Fibroblast of pulmonary artery (primary cell): ENCODE data around the gene NRXN3.

ENCODE experiments used
- DNase-seq: peaks from one replicate; pipeline ENCODE4 v3.0.0-alpha.2; 2010; ENCODE audit warnings: low read depth
- H3K4me3 ChIP-seq: replicated peaks from 2 replicates; pipeline ENCODE4 v1.5.1; 2011; ENCODE audit warnings: low read depth, mild to moderate bottlenecking, control low read depth, low read length, moderate library complexity
- TF ChIP-seq, protein P1 (sequence below): IDR thresholded peaks from 2 replicates; pipeline ENCODE4 v1.5.1; 2011; ENCODE audit warnings: mild to moderate bottlenecking, control low read depth, low read length, inconsistent platforms; ENCODE audit errors: missing control alignments

Gene NRXN3

DNA sequence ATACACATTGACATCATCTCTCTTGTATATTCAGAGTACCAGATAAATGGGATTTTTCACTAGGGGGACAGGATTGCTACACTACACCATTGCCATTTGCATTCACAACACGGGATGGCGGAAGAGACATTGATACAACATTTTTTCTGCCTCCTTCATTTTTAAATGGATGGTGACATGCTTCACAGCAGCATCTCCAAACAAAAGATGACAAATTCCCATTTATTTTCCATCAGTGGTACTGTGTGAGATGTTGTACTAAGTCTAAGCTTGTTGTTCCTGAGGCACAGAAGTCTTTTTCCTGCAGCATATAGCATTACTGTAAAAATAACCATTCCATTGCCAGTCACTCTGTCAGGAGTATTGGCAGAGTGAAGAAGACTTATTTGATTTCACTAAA is 912.7 kb downstream of the NRXN3 start:
- DNase-seq: no peak
- TF ChIP-seq, protein P1, sequence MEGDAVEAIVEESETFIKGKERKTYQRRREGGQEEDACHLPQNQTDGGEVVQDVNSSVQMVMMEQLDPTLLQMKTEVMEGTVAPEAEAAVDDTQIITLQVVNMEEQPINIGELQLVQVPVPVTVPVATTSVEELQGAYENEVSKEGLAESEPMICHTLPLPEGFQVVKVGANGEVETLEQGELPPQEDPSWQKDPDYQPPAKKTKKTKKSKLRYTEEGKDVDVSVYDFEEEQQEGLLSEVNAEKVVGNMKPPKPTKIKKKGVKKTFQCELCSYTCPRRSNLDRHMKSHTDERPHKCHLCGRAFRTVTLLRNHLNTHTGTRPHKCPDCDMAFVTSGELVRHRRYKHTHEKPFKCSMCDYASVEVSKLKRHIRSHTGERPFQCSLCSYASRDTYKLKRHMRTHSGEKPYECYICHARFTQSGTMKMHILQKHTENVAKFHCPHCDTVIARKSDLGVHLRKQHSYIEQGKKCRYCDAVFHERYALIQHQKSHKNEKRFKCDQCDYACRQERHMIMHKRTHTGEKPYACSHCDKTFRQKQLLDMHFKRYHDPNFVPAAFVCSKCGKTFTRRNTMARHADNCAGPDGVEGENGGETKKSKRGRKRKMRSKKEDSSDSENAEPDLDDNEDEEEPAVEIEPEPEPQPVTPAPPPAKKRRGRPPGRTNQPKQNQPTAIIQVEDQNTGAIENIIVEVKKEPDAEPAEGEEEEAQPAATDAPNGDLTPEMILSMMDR: no peak
- H3K4me3 ChIP-seq: no peak overlapping the region

DNA sequence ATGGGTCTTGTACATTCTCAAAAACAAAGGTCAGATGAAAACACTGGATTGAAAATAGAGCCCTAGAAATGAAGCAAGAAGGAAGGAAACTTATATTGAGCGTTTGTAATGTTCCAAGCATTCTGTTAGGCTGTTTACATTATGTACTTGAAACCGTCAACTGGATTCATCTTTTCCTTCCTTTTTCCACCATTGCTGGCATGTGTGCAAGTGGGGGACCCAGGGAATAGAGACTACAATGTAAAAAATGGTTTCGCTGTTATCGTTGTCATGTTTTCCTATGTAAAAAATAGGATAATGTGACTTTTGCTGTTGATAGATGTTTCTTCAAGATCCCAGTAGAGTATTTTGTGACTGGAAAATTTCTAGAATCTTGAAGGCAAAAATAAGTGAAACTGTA is 913.2 kb downstream of the NRXN3 start:
- TF ChIP-seq, protein P1: no peak
- no peak overlapping the region for H3K4me3 ChIP-seq
- DNase-seq: no peak

DNA sequence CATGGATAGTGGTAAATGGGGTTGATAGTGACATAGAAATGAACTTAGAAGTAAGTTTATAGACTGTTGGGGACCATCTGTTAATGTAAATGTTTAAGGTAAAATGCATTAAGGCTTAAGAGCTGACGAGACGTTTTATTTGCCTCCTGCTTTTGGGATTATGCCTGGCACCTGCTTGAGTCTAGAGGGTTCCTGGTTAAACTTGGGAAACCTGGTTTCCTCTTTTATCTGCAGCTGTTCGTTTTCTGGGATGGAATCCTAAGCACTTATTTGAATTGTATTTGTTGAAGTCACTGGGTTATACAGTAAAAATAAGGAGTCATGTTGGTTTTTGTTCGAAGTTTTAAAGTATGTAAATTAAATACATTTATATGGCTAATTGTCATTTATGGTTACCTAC is 914.7 kb downstream of the NRXN3 start:
- no peak for DNase-seq
- TF ChIP-seq, protein P1: no peak
- no peak overlapping the region for H3K4me3 ChIP-seq

DNA sequence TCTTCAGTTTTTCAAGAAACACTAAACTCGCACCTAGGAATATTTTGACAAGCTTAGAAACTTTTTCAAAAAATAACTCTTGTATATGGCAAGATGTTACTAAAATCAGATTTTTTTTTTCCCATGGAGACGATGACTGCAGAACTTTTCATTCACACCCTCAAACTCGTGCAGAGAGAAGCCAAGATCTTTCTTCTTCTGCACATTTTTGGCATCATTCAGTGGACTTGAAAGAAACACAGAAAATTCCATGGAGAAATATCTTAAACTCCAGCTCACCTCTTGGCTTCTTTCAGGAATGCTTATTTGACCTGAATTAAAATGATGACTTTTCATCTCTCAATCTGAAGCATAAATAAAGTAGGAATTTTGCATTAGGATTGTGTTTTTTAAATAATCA is 919.4 kb downstream of the NRXN3 start:
- no peak overlapping the region for H3K4me3 ChIP-seq
- TF ChIP-seq, protein P1: no peak
- DNase-seq: no peak

DNA sequence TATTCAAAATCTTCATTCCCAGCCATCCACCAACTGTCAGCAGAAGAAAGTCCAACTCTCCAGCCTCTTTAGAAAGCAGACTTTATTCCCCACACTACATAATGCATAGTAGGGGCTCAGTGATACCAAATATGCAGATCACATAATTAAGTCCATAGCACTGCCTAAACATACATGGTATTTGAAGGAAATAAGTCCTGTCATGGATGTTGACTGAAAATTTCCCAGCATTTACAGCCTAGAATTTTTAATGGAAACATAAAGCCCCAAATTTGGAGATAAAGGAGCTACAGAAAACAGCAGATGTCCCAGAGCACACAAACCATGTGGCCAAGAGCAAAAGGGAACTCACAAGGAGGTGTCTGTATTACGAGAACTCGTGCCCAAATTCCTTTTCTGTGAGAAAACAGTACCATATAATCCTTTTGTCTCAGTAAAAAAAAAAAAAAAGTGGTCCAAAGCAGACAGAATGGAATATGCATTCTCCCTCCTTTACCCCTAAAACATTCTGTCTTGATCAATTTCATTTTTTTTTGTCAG is 920.5 kb downstream of the NRXN3 start:
- no peak overlapping the region for H3K4me3 ChIP-seq
- DNase-seq: no peak

DNA sequence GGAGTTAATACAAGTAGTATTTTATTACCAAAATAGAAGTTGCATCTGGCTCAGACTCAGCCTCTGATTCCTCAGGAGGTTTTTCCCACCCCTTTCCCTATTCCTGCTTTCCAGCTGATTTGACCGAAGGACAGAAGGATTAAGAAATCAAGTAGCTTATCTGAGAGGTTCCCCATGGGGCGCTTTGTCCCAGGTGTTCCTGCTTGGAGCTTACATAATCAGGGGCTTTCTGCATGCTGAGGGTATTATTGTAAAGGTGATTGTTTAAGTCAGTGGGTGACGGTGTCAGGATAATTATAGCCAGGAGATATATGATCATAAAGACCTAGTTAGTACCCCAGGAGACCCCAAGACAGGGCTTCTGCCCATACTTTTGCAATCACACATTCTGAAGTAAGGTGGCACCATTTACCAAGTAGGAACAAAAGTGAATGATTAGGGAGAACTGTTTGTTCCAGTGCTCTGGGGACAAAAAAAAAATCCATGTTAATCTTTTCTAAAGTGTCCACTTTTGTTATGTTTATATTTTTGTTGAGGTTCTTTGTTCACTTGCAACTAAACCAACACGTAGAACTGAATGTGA is 921.3 kb downstream of the NRXN3 start:
- no peak for DNase-seq
- TF ChIP-seq, protein P1: no peak
- no peak overlapping the region for H3K4me3 ChIP-seq

More for the DNA sequence above, 920.5 kb downstream of the NRXN3 start:
- TF ChIP-seq, protein P1: no peak

DNA sequence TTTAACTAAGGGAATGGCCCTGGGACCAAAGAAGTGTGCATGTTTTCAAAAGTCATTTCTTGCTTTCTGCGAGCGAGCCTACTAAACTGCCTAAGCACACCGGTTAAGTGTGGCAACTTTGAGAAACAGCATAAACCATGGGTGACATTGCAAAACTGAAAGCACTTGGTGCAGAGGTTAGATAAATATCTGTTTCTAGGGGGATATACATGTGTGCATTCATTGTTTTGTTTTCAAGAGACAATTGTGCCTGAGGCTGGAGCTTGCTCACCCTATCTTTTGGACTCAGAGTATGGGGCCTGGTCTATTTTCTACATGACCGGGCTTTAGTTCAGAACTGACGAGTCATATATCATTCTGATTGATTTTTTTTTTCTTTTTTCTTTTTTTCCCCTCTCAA is 923.4 kb downstream of the NRXN3 start:
- no peak for DNase-seq
- TF ChIP-seq, protein P1: no peak
- no peak overlapping the region for H3K4me3 ChIP-seq
